Activated B cell treated with CpG ODN at 0.5 μM for 24 hours (primary cell): ENCODE measurements around the gene SOX14. TPM values are rescaled to one million over a fixed set of nuclear protein-coding genes. Genes with fewer than 3 reads are reported as not detected.

Source experiments
- ATAC-seq: fragments of 200-7000 bp; cut with Tn5 transposase; one replicate; pipeline ENCODE4 v1.10.0; 2021; ENCODE audit warnings: low read depth, mild to moderate bottlenecking, moderate library complexity
- CTCF ChIA-PET: fragments of 350-600 bp; sonication (Branson Sonifier 250); formaldehyde crosslinking; loops from one replicate; lab custom pipeline; 2021; ENCODE audit warnings: antibody characterized with exemption; lab: Charles Lee
- POLR2A ChIA-PET: fragments of 350-600 bp; sonication (Branson Sonifier 250); formaldehyde crosslinking; loops from one replicate; lab custom pipeline; 2021; ENCODE audit warnings: antibody characterized with exemption; lab: Charles Lee
- DNase-seq: peaks from one replicate; pipeline ENCODE4 v3.0.0; 2022
- H3K27ac Mint-ChIP-seq: one replicate; pipeline ENCODE4 v1.8.0; 2020; ENCODE audit warnings: mixed read lengths
- H3K27me3 Mint-ChIP-seq: one replicate; pipeline ENCODE4 v1.8.0; 2021; ENCODE audit warnings: mixed read lengths
- H3K36me3 Mint-ChIP-seq: one replicate; pipeline ENCODE4 v1.8.0; 2021; ENCODE audit warnings: low read depth, mixed read lengths
- H3K4me1 Mint-ChIP-seq: one replicate; pipeline ENCODE4 v1.8.0; 2021; ENCODE audit warnings: mixed read lengths
- H3K4me3 Mint-ChIP-seq: one replicate; pipeline ENCODE4 v1.8.0; 2020; ENCODE audit warnings: mild to moderate bottlenecking, mixed read lengths
- H3K9me3 Mint-ChIP-seq: one replicate; pipeline ENCODE4 v1.8.0; 2020; ENCODE audit warnings: mixed read lengths
- CTCF ChIP-seq: fragments of 200-600 bp; IDR thresholded peaks from one replicate; pipeline ENCODE4 v1.8.0; 2022; ENCODE audit warnings: antibody characterized with exemption, mild to moderate bottlenecking
- intact Hi-C: fragments of 100-400 bp; cut with micrococcal nuclease; formaldehyde crosslinking; loops from one replicate; pipeline ENCODE4 v1.15.1; 2024
- total RNA-seq: library from RNA; stranded (reverse); gene quantifications from 2 replicates; pipeline ENCODE4 v1.2.3, GENCODE V29; 2022

Gene SOX14
- total RNA-seq, 1 donor from 2014 or later = not detected

- H3K27ac Mint-ChIP-seq = no peak overlapping the region
- DNase-seq = no peak
- H3K4me3 Mint-ChIP-seq = no peak overlapping the region
- H3K36me3 Mint-ChIP-seq = no peaks in the 10 kb centered on the region
- H3K9me3 Mint-ChIP-seq = peaks cover under 1% of the 10 kb centered on the region
- ChIA-PET CTCF (no interaction called here), POLR2A (no interaction called here)
- no peak for TF ChIP-seq CTCF
- intact Hi-C loops = no loop called here
- no peaks in the 10 kb centered on the region for H3K27me3 Mint-ChIP-seq
- ATAC-seq = no peak
- H3K4me1 Mint-ChIP-seq = no peaks in the 10 kb centered on the region
These were observed 20.5 kb upstream of the SOX14 start for GRCh38 chr3:137743608-137744007.

GRCh38 chr3:137746808-137747207 is 17.3 kb upstream of the SOX14 start:
- CTCF ChIA-PET = no interaction called here
- Mint-ChIP-seq H3K36me3 (no peaks in the 10 kb centered on the region), H3K27ac (no peak overlapping the region), H3K4me1 (no peaks in the 10 kb centered on the region), H3K4me3 (no peak overlapping the region), H3K27me3 (no peaks in the 10 kb centered on the region), H3K9me3 (no peaks in the 10 kb centered on the region)
- ATAC-seq = no peak
- intact Hi-C loops = no loop called here
- POLR2A ChIA-PET = no interaction called here
- DNase-seq = no peak
- no peak for TF ChIP-seq CTCF

GRCh38 chr3:137759505-137759904 is 4.6 kb upstream of the SOX14 start:
- no peak for TF ChIP-seq CTCF
- ChIA-PET CTCF (no interaction called here), POLR2A (no interaction called here)
- DNase-seq (no peak), ATAC-seq (no peak)
- Mint-ChIP-seq H3K27me3 (peaks cover 48% of the 10 kb centered on the region), H3K9me3 (peaks cover 10% of the 10 kb centered on the region), H3K4me3 (no peak overlapping the region), H3K36me3 (no peaks in the 10 kb centered on the region), H3K4me1 (no peaks in the 10 kb centered on the region), H3K27ac (no peak overlapping the region)
- intact Hi-C loops = no loop called here

GRCh38 chr3:137760341-137761098 is 3.6 kb upstream of the SOX14 start:
- ATAC-seq (no peak), DNase-seq (no peak)
- Mint-ChIP-seq H3K4me1 (no peaks in the 10 kb centered on the region), H3K4me3 (no peak overlapping the region), H3K27ac (no peak overlapping the region), H3K36me3 (no peaks in the 10 kb centered on the region), H3K27me3 (peaks cover 52% of the 10 kb centered on the region), H3K9me3 (peaks cover 2% of the 10 kb centered on the region)
- intact Hi-C loops = no loop called here
- POLR2A ChIA-PET = no interaction called here
- CTCF ChIA-PET = no interaction called here
- TF ChIP-seq CTCF = no peak

- no peaks in the 10 kb centered on the region for H3K36me3 Mint-ChIP-seq
- H3K27me3 Mint-ChIP-seq = peaks cover 59% of the 10 kb centered on the region
- no peak overlapping the region for H3K27ac Mint-ChIP-seq
- POLR2A ChIA-PET = no interaction called here
- no peaks in the 10 kb centered on the region for H3K4me1 Mint-ChIP-seq
- DNase-seq = no peak
- H3K4me3 Mint-ChIP-seq = no peak overlapping the region
- intact Hi-C loops = no loop called here
- ATAC-seq = no peak
- H3K9me3 Mint-ChIP-seq = peaks cover 2% of the 10 kb centered on the region
- no peak for TF ChIP-seq CTCF
- CTCF ChIA-PET = no interaction called here
These were observed 3.0 kb upstream of the SOX14 start for GRCh38 chr3:137761099-137761562.
